ENCODE results near the gene MBD3L3. TPM values are rescaled to one million over a fixed set of nuclear protein-coding genes. Genes with fewer than 3 reads are reported as not detected.
A peak's percentile ranks its signal among the peaks of the same experiment; 100 is the strongest.

Gene MBD3L3
- total and polyA plus RNA-seq, 8 donors, result not detected

- H3K27ac ChIP-seq, result no peak overlapping the region
- H3K9me3 ChIP-seq, result peaks cover 17 to 63% of the 10 kb centered on the region in 2 donors
- DNase-seq, result no peak
- H3K4me1 ChIP-seq, result no peaks in the 10 kb centered on the region
- H3K36me3 ChIP-seq, result peaks cover 5 to 100% of the 10 kb centered on the region in 2 donors
- ATAC-seq, result no peak
- intact Hi-C loops (cut with DNase I), result no loop called here
- no peak overlapping the region for H3K4me3 ChIP-seq
- TF ChIP-seq CTCF (IDR thresholded peaks at IDR 0.05), result no peak
- H3K27me3 ChIP-seq, result no peaks in the 10 kb centered on the region
Observed at GRCh38 chr19:7076151-7076550, 17.7 kb upstream of the MBD3L3 start.

GRCh38 chr19:7074705-7075282, 16.3 kb upstream of the MBD3L3 start:
- no peak for ATAC-seq
- H3K4me1 ChIP-seq, result peaks cover 6 to 13% of the 10 kb centered on the region in 2 donors
- DNase-seq, result no peak
- H3K27me3 ChIP-seq, result no peaks in the 10 kb centered on the region
- no peak for TF ChIP-seq CTCF (IDR thresholded peaks at IDR 0.05)
- H3K4me3 ChIP-seq, result no peak overlapping the region
- no peak overlapping the region for H3K27ac ChIP-seq
- peaks cover 9 to 51% of the 10 kb centered on the region in 2 donors for H3K9me3 ChIP-seq
- intact Hi-C loops (cut with DNase I), result no loop called here
- peaks cover 0 to 93% of the 10 kb centered on the region in 2 donors for H3K36me3 ChIP-seq

GRCh38 chr19:7072541-7072940, 14.1 kb upstream of the MBD3L3 start:
- ATAC-seq (no peak), DNase-seq (no peak)
- intact Hi-C loops (cut with DNase I), result no loop called here
- no peaks in the 10 kb centered on the region for H3K27me3 ChIP-seq
- H3K9me3 ChIP-seq, result peaks cover 3 to 28% of the 10 kb centered on the region in 2 donors
- TF ChIP-seq CTCF (IDR thresholded peaks at IDR 0.05), result no peak
- H3K27ac ChIP-seq, result no peak overlapping the region
- H3K4me3 ChIP-seq, result no peak overlapping the region
- peaks cover 0 to 71% of the 10 kb centered on the region in 2 donors for H3K36me3 ChIP-seq
- H3K4me1 ChIP-seq, result peaks cover 6 to 17% of the 10 kb centered on the region in 2 donors

GRCh38 chr19:7069904-7070226, 11.4 kb upstream of the MBD3L3 start:
- intact Hi-C loops (cut with DNase I), result no loop called here
- ATAC-seq (no peak), DNase-seq (no peak)
- Histone ChIP-seq H3K9me3 (peaks cover 0 to 1% of the 10 kb centered on the region in 2 donors), H3K27ac (peak overlapping the region; percentile 44 to 93), H3K27me3 (no peaks in the 10 kb centered on the region), H3K4me1 (peaks cover 6 to 17% of the 10 kb centered on the region in 2 donors), H3K36me3 (peaks cover 0 to 44% of the 10 kb centered on the region in 2 donors), H3K4me3 (peak overlapping the region; percentile 92 to 99)
- no peak for TF ChIP-seq CTCF (IDR thresholded peaks at IDR 0.05)

- H3K9me3 ChIP-seq, result no peaks in the 10 kb centered on the region
- DNase-seq, result peak; percentile 93 to 100 (median 98)
- ATAC-seq, result peak; percentile 100
- H3K36me3 ChIP-seq, result peaks cover 0 to 38% of the 10 kb centered on the region in 2 donors
- no peak for TF ChIP-seq CTCF (IDR thresholded peaks at IDR 0.05)
- H3K4me3 ChIP-seq, result peak within 1 kb of the TSS; percentile 92 to 99
- H3K4me1 ChIP-seq, result peaks cover 6 to 17% of the 10 kb centered on the region in 2 donors
- H3K27ac ChIP-seq, result peak within 1 kb of the TSS; percentile 44 to 93
- intact Hi-C loops (cut with DNase I), result no loop called here
- H3K27me3 ChIP-seq, result no peaks in the 10 kb centered on the region
Observed at GRCh38 chr19:7069042-7069903, 10.8 kb upstream of the MBD3L3 start, which contains the start of gene ZNF557. TSS of gene ZNF557 (plus strand) at chr19:7069703. CDS start at chr19:7075075, 5,372 bp downstream.

All from left lung (tissue), 10 donors.